HepG2 (cell line): ENCODE data around the gene F8. TPM values are rescaled to one million over a fixed set of nuclear protein-coding genes. Genes with fewer than 3 reads are reported as not detected.
A peak's percentile ranks its signal among the peaks of the same experiment; 100 is the strongest.

Experiments
- ARID4A ChIP-seq: sonication (generic); formaldehyde crosslinking; IDR thresholded peaks from 2 replicates; pipeline ENCODE4 v1.5.0; 2020; ENCODE audit warnings: mild to moderate bottlenecking, missing genetic modification reagents, borderline replicate concordance
- CBX2 ChIP-seq, 2 experiments: fragments of 200-600 bp in 1 of 2; sonication (generic); formaldehyde crosslinking in 1 of 2; IDR thresholded peaks; 2 replicates each; pipeline versions ENCODE4 v1.7.0 to v1.8.1; 2018 to 2022; ENCODE audit warnings: low read depth in 2 of 2, low read length in 1 of 2, mild to moderate bottlenecking in 1 of 2, missing genetic modification reagents in 1 of 2
- FOXA1 ChIP-seq, 2 experiments: fragments of 450-650 bp in 1 of 2; sonication (generic) in 1 of 2; formaldehyde crosslinking in 1 of 2; IDR thresholded peaks; 2 replicates each; pipeline versions ENCODE4 v1.4.0 to v1.6.1; 2016 to 2020; ENCODE audit warnings: missing genetic modification reagents in 1 of 2
- HDAC1 ChIP-seq: sonication (generic); formaldehyde crosslinking; IDR thresholded peaks from 2 replicates; pipeline ENCODE4 v1.5.1; 2020; ENCODE audit warnings: mild to moderate bottlenecking, missing genetic modification reagents
- HNRNPLL ChIP-seq: fragments of 200-400 bp; formaldehyde crosslinking; IDR thresholded peaks from 2 replicates; pipeline ENCODE4 v1.6.1; 2017; ENCODE audit warnings: mild to moderate bottlenecking, low read depth, low read length; ENCODE audit not compliant: poor library complexity, severe bottlenecking
- MAZ ChIP-seq, 2 experiments: sonication (generic) in 1 of 2; formaldehyde crosslinking in 1 of 2; IDR thresholded peaks; 2 replicates each; pipeline versions ENCODE4 v1.5.0 to v1.6.1; 2012 to 2020; ENCODE audit warnings: low read depth in 2 of 2, mild to moderate bottlenecking in 2 of 2, borderline replicate concordance in 1 of 2, improper control_type of control experiment in 1 of 2, low read length in 1 of 2, missing genetic modification reagents in 1 of 2, moderate library complexity in 1 of 2
- NONO ChIP-seq, 2 experiments: fragments of 450-650 bp in 1 of 2; sonication (generic) in 1 of 2; formaldehyde crosslinking in 1 of 2; IDR thresholded peaks in 1 of 2; conservative IDR thresholded peaks in 1 of 2; 2 replicates each; pipeline versions ENCODE4 v1.6.1 to v1.8.0; 2017 to 2022; ENCODE audit warnings: mild to moderate bottlenecking in 1 of 2, missing genetic modification reagents in 1 of 2, moderate library complexity in 1 of 2
- RARA ChIP-seq: IDR thresholded peaks from 2 replicates; pipeline ENCODE4 v1.6.1; 2016; ENCODE audit warnings: missing genetic modification reagents, missing compliant biosample characterization
- SIN3A ChIP-seq: IDR thresholded peaks from 2 replicates; pipeline ENCODE4 v1.6.1; 2011; ENCODE audit warnings: low read depth, mild to moderate bottlenecking, control low read depth, low read length, borderline replicate concordance
- ZNF329 ChIP-seq: sonication (generic); formaldehyde crosslinking; IDR thresholded peaks from 2 replicates; pipeline ENCODE4 v1.9.0; 2021; ENCODE audit warnings: low read depth, mild to moderate bottlenecking, missing genetic modification reagents
- ZNF556 ChIP-seq: sonication (generic); formaldehyde crosslinking; IDR thresholded peaks from 2 replicates; pipeline ENCODE4 v1.4.0; 2020; ENCODE audit warnings: mild to moderate bottlenecking, missing genetic modification reagents, borderline replicate concordance
- polyA plus RNA-seq, 8 experiments: library from polyadenylated mRNA; depleted of rRNA in 3 of 8; stranded (reverse) in 7 of 8; unstranded in 1 of 8; fragments of >200 nt; fragmentation: Illumina TruSeq in 4 of 8; extraction: Trizol in 4 of 8; gene quantifications; 2 replicates each; pipeline versions ENCODE4 v1.2.1 to v1.2.3, GENCODE V29; 2011 to 2016; ENCODE audit warnings: low read depth in 4 of 8, missing spikeins in 1 of 8, mixed read lengths in 1 of 8; ENCODE audit not compliant: insufficient read depth in 1 of 8
- total RNA-seq, 5 experiments: library from RNA; depleted of rRNA; stranded (reverse); fragments of >200 nt; fragmentation: Illumina TruSeq; extraction: Trizol; gene quantifications; 2 replicates each; pipeline ENCODE4 v1.2.3, GENCODE V29; 2016; ENCODE audit warnings: low read depth in 1 of 5
- TF ChIP-seq, protein P1 (sequence below): sonication (generic); formaldehyde crosslinking; IDR thresholded peaks from 2 replicates; pipeline ENCODE4 v1.4.0; 2020; ENCODE audit warnings: missing genetic modification reagents
- TF ChIP-seq, protein P2 (sequence below): sonication (generic); formaldehyde crosslinking; IDR thresholded peaks from 2 replicates; pipeline ENCODE4 v1.4.0; 2020; ENCODE audit warnings: missing genetic modification reagents
- TF ChIP-seq, protein P3 (sequence below): IDR thresholded peaks from 2 replicates; pipeline ENCODE4 v1.6.1; 2016; ENCODE audit warnings: missing compliant biosample characterization, missing genetic modification reagents, borderline replicate concordance

F8 gene
- total and polyA plus RNA-seq, 2 of the 13 experiments (the other 11 are each of a cell fraction or from before 2014, with no cell fraction given) = 0.29 to 0.61 TPM

- TF ChIP-seq MAZ (IDR thresholded peaks at IDR 0.05; ENCODE audit: borderline replicate concordance, low read depth, low read length) = no peak
- peak; percentile 40; the same call in 1 of the 2 replicates for TF ChIP-seq MAZ (CRISPR knock-in tag; IDR thresholded peaks at IDR 0.05; ENCODE audit: low read depth)
- no peak for TF ChIP-seq CBX2 (IDR thresholded peaks at IDR 0.05; ENCODE audit: low read depth, low read length)
- 0 out of 2 replicates have a peak, but pooled peaks have one; percentile 48 for TF ChIP-seq CBX2 (CRISPR knock-in tag; IDR thresholded peaks at IDR 0.05; ENCODE audit: low read depth)
- TF ChIP-seq SIN3A = peak; percentile 53; the same call in 1 of the 2 replicates
- no peak for TF ChIP-seq ZNF329 (CRISPR knock-in tag)
- no peak for TF ChIP-seq FOXA1 (IDR thresholded peaks at IDR 0.05)
- TF ChIP-seq FOXA1 (CRISPR knock-in tag; IDR thresholded peaks at IDR 0.05) = no peak
- peak; percentile 21; the same call in 1 of the 2 replicates for TF ChIP-seq RARA (CRISPR knock-in tag)
- peak; percentile 49; the same call in 1 of the 2 replicates for TF ChIP-seq ARID4A (CRISPR knock-in tag)
- TF ChIP-seq NONO (IDR thresholded peaks at IDR 0.05) = no peak
- TF ChIP-seq NONO (CRISPR knock-in tag; conservative IDR thresholded peaks at IDR 0.05) = 0 out of 2 replicates have a peak, but pooled peaks have one; percentile 43
- TF ChIP-seq, protein P1, sequence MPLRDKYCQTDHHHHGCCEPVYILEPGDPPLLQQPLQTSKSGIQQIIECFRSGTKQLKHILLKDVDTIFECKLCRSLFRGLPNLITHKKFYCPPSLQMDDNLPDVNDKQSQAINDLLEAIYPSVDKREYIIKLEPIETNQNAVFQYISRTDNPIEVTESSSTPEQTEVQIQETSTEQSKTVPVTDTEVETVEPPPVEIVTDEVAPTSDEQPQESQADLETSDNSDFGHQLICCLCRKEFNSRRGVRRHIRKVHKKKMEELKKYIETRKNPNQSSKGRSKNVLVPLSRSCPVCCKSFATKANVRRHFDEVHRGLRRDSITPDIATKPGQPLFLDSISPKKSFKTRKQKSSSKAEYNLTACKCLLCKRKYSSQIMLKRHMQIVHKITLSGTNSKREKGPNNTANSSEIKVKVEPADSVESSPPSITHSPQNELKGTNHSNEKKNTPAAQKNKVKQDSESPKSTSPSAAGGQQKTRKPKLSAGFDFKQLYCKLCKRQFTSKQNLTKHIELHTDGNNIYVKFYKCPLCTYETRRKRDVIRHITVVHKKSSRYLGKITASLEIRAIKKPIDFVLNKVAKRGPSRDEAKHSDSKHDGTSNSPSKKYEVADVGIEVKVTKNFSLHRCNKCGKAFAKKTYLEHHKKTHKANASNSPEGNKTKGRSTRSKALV (CRISPR knock-in tag) = 0 out of 2 replicates have a peak, but pooled peaks have one; percentile 23
- TF ChIP-seq, protein P2, sequence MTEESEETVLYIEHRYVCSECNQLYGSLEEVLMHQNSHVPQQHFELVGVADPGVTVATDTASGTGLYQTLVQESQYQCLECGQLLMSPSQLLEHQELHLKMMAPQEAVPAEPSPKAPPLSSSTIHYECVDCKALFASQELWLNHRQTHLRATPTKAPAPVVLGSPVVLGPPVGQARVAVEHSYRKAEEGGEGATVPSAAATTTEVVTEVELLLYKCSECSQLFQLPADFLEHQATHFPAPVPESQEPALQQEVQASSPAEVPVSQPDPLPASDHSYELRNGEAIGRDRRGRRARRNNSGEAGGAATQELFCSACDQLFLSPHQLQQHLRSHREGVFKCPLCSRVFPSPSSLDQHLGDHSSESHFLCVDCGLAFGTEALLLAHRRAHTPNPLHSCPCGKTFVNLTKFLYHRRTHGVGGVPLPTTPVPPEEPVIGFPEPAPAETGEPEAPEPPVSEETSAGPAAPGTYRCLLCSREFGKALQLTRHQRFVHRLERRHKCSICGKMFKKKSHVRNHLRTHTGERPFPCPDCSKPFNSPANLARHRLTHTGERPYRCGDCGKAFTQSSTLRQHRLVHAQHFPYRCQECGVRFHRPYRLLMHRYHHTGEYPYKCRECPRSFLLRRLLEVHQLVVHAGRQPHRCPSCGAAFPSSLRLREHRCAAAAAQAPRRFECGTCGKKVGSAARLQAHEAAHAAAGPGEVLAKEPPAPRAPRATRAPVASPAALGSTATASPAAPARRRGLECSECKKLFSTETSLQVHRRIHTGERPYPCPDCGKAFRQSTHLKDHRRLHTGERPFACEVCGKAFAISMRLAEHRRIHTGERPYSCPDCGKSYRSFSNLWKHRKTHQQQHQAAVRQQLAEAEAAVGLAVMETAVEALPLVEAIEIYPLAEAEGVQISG = peak; percentile 56; the same call in 1 of the 2 replicates
- TF ChIP-seq, protein P3, sequence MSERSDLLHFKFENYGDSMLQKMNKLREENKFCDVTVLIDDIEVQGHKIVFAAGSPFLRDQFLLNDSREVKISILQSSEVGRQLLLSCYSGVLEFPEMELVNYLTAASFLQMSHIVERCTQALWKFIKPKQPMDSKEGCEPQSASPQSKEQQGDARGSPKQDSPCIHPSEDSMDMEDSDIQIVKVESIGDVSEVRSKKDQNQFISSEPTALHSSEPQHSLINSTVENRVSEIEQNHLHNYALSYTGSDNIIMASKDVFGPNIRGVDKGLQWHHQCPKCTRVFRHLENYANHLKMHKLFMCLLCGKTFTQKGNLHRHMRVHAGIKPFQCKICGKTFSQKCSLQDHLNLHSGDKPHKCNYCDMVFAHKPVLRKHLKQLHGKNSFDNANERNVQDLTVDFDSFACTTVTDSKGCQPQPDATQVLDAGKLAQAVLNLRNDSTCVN (CRISPR knock-in tag) = no peak
- TF ChIP-seq HDAC1 (CRISPR knock-in tag) = peak; percentile 65
- peak; percentile 90 for TF ChIP-seq HNRNPLL
- TF ChIP-seq ZNF556 (CRISPR knock-in tag) = peak; percentile 46; the same call in 1 of the 2 replicates
Observed at GRCh38 chrX:154804957-154805695, 217.4 kb downstream of the F8 start, which contains the start of gene MPP1 (continued).
